Right atrium auricular region (tissue), 2 donors: Measurements from ENCODE around the gene PRPF39. TPM values are rescaled to one million over a fixed set of nuclear protein-coding genes. Genes with fewer than 3 reads are reported as not detected.
A peak's percentile ranks its signal among the peaks of the same experiment; 100 is the strongest.

Source experiments
- DNase-seq: peaks from one replicate; pipeline ENCODE4 v3.0.0-alpha.2; 2019; ENCODE audit warnings: low spot score
- H3K27ac ChIP-seq, 2 donors: fragments of 200-600 bp; sonication (generic); 1 replicate in 1 of 2; 2 replicates in 1 of 2; pipeline ENCODE4 v1.5.1; 2016 to 2019
- H3K27me3 ChIP-seq, 2 donors: fragments of 200-600 bp; sonication (generic); one replicate each; pipeline versions ENCODE4 v1.5.1 to v1.6.0; 2017 to 2019
- H3K36me3 ChIP-seq: fragments of 200-600 bp; sonication (generic); one replicate; pipeline ENCODE4 v1.5.1; 2016
- H3K4me1 ChIP-seq, 2 donors: fragments of 200-600 bp; sonication (generic); one replicate each; pipeline versions ENCODE4 v1.5.1 to v1.6.0; 2017 to 2019
- H3K4me3 ChIP-seq, 2 donors: fragments of 200-600 bp; sonication (generic); 1 replicate in 1 of 2; 2 replicates in 1 of 2; pipeline ENCODE4 v1.5.1; 2017 to 2019; ENCODE audit warnings: mild to moderate bottlenecking in 1 of 2, moderate library complexity in 1 of 2
- H3K9me3 ChIP-seq, 2 donors: fragments of 200-600 bp; sonication (generic); one replicate each; pipeline ENCODE4 v1.5.1; 2019
- total RNA-seq, 2 donors: library from RNA; depleted of rRNA; stranded (reverse); fragments of >200 nt; gene quantifications; one replicate each; pipeline ENCODE4 v1.1.0, GENCODE V29; 2016
- TF ChIP-seq, protein P1 (sequence below), 2 donors: fragments of 200-600 bp; sonication (generic); IDR thresholded peaks; one replicate each; pipeline ENCODE4 v1.5.1; 2019; ENCODE audit warnings: antibody characterized with exemption in 2 of 2

PRPF39 gene, protein sequence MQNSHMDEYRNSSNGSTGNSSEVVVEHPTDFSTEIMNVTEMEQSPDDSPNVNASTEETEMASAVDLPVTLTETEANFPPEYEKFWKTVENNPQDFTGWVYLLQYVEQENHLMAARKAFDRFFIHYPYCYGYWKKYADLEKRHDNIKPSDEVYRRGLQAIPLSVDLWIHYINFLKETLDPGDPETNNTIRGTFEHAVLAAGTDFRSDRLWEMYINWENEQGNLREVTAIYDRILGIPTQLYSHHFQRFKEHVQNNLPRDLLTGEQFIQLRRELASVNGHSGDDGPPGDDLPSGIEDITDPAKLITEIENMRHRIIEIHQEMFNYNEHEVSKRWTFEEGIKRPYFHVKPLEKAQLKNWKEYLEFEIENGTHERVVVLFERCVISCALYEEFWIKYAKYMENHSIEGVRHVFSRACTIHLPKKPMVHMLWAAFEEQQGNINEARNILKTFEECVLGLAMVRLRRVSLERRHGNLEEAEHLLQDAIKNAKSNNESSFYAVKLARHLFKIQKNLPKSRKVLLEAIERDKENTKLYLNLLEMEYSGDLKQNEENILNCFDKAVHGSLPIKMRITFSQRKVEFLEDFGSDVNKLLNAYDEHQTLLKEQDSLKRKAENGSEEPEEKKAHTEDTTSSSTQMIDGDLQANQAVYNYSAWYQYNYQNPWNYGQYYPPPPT
- total RNA-seq: 1 to 10 TPM; 7.8 to 8.0 TPM

DNA sequence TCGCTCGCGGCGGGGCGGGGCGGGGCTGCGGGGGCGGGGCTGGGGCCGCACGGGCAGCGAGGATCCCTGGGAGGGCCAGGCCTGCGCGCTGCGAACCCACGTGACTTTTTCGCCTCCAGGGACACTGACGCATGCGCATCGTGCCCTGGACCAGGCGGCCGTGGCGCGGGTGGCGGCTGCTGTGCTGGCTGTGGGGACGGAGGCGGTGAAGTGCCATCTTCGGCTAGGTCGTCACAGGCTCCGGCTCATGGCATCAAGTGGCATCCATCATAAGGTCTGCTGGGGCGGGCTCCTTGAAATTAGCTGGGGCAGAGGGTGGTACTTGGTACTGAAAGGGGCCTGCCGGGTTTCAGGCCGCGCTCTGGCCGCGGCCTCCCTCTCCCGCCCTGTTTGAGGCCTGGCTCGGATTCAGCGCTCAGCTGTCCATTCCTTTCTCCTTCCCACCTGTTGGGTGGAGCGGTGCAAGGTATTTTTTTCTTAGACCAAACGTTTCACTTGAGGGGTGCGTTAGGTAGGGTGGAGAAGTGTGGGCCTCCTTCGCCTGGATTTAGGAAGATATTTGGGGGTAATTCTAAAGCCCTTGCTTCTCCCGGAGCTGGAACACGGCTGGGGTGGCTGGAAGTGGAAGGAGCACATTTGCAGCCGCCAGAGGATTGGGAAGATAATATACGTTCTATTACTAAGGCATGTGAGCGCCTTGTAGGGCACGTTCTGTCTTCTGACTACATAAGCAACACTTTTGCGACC is at the start of gene PRPF39:
PRPF39 (plus strand) TSS at position 141 of the 747 bp plus-strand sequence. CDS start 11,124 bp downstream, outside the sequence.
- Histone ChIP-seq H3K4me3 (peak within 1 kb of the TSS; percentile 69 to 79), H3K27ac (peak within 1 kb of the TSS; percentile 88 to 92), H3K27me3 (no peaks in the 10 kb centered on the region), H3K9me3 (no peaks in the 10 kb centered on the region), H3K36me3 (no peaks in the 10 kb centered on the region), H3K4me1 (peaks cover 0 to 27% of the 10 kb centered on the region in 2 donors)
- peak; percentile 93 for DNase-seq
- TF ChIP-seq, protein P1, sequence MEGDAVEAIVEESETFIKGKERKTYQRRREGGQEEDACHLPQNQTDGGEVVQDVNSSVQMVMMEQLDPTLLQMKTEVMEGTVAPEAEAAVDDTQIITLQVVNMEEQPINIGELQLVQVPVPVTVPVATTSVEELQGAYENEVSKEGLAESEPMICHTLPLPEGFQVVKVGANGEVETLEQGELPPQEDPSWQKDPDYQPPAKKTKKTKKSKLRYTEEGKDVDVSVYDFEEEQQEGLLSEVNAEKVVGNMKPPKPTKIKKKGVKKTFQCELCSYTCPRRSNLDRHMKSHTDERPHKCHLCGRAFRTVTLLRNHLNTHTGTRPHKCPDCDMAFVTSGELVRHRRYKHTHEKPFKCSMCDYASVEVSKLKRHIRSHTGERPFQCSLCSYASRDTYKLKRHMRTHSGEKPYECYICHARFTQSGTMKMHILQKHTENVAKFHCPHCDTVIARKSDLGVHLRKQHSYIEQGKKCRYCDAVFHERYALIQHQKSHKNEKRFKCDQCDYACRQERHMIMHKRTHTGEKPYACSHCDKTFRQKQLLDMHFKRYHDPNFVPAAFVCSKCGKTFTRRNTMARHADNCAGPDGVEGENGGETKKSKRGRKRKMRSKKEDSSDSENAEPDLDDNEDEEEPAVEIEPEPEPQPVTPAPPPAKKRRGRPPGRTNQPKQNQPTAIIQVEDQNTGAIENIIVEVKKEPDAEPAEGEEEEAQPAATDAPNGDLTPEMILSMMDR (IDR thresholded peaks at IDR 0.05): no peak

DNA sequence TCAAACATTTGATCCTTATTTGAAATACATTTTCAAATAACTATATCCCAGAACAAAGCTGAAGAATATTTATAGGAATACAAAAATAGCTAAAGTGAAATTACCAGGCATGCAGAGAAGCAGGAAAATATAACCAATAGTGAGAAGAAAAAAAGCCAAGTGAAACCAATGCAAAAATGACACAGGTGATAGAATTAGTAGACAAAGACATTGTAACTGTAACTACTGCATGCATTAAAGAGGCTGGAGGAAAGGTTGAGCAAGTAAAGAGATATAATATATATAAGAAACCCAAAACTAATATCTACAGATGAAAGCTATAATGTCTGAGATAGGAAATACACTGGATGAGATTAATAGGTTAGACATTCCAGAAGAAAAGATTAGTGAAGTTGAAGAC is 49.2 kb upstream of the PRPF39 start:
- Histone ChIP-seq H3K9me3 (no peaks in the 10 kb centered on the region), H3K4me1 (no peaks in the 10 kb centered on the region), H3K4me3 (no peak overlapping the region), H3K27me3 (no peaks in the 10 kb centered on the region), H3K27ac (no peak overlapping the region), H3K36me3 (peaks cover 42% of the 10 kb centered on the region)
- TF ChIP-seq, protein P1 (IDR thresholded peaks at IDR 0.05): no peak
- no peak for DNase-seq

DNA sequence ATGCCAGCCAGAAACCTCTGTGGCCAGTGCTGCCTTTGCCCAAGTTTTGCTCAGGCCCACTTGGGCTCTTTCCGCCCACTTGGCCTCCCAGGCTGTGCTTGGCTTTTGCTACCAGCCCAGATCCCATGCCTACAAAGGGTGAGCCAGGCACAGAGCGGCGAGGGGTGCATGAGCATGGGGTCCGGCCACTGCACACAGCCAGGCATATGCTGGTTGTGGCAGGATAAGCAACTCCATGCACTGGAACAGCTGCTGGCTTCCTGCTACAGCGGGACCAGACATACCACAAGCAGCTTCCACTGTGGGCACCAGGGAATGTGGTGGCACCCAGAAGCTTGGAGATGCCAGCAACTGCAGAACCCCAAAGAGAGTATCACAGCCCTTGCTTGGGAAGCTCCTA is 45.7 kb upstream of the PRPF39 start:
- Histone ChIP-seq H3K27me3 (no peaks in the 10 kb centered on the region), H3K36me3 (peaks cover 34% of the 10 kb centered on the region), H3K4me3 (no peak overlapping the region), H3K4me1 (no peaks in the 10 kb centered on the region), H3K27ac (no peak overlapping the region), H3K9me3 (no peaks in the 10 kb centered on the region)
- DNase-seq: no peak
- TF ChIP-seq, protein P1 (IDR thresholded peaks at IDR 0.05): no peak

DNA sequence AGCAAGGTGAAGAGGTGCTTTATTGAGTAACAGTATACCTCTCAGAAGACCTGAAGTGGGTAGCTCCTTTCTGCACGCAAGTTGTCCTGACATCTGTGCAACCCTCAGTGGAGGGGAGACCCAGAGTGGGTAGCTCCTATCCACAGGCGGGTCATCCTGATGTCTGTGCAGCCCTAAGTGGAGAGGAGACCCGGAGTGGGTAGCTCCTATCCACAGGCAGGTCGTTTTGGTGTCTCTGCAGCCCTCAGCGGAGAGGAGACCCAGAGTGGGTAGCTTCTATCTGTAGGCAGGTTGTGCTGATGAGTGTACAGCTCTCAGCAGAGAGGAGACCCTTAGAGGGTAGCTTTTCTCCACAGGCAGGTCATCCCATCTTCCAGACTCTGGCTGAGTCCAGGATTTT is 45.1 kb upstream of the PRPF39 start:
- no peak overlapping the region for H3K27ac ChIP-seq
- H3K4me3 ChIP-seq: no peak overlapping the region
- no peaks in the 10 kb centered on the region for H3K27me3 ChIP-seq
- no peaks in the 10 kb centered on the region for H3K9me3 ChIP-seq
- peaks cover 34% of the 10 kb centered on the region for H3K36me3 ChIP-seq
- no peaks in the 10 kb centered on the region for H3K4me1 ChIP-seq
- TF ChIP-seq, protein P1 (IDR thresholded peaks at IDR 0.05): no peak
- no peak for DNase-seq

DNA sequence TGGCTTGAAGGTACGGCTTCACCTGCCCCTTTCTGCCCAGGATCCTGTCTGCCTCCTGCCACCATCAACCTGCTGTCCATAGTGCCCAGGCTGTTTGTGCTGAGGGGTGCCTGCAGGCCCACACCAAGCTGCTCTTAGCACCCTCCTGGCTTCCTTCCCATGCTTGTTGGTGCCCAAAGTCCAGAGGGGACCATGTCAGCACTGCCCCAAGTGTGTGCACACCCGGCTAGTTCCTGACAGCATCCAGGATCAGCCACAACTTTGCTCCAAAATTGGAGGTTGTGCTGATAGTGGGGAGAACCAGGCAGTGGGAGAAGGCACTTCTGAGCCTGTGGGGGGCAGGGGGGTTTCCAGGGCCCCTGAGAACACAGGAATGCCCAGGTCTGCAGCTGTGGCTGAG is 44.5 kb upstream of the PRPF39 start:
- no peaks in the 10 kb centered on the region for H3K4me1 ChIP-seq
- DNase-seq: no peak
- no peak overlapping the region for H3K27ac ChIP-seq
- H3K4me3 ChIP-seq: no peak overlapping the region
- H3K27me3 ChIP-seq: no peaks in the 10 kb centered on the region
- no peaks in the 10 kb centered on the region for H3K9me3 ChIP-seq
- TF ChIP-seq, protein P1 (IDR thresholded peaks at IDR 0.05): no peak
- H3K36me3 ChIP-seq: peaks cover 34% of the 10 kb centered on the region
